Esophagus muscularis mucosa (tissue), 3 donors: ENCODE results near the gene CCT7.

Experiments used
- CTCF ChIP-seq, 3 experiments: fragments of 200-600 bp in 2 of 3; fragments of 450-650 bp in 1 of 3; sonication (generic) in 2 of 3; IDR thresholded peaks; one replicate each; pipeline ENCODE4 v1.5.1; 2017 to 2019; ENCODE audit warnings: antibody characterized with exemption in 3 of 3, mild to moderate bottlenecking in 2 of 3, moderate library complexity in 1 of 3
- POLR2A ChIP-seq: fragments of 450-650 bp; IDR thresholded peaks from one replicate; pipeline ENCODE4 v1.6.1; 2017; ENCODE audit warnings: antibody characterized with exemption, moderate library complexity, mild to moderate bottlenecking, low read depth
- POLR2AphosphoS5 ChIP-seq, 2 donors: sonication (generic); formaldehyde crosslinking; IDR thresholded peaks; one replicate each; pipeline ENCODE4 v1.6.1; 2017; ENCODE audit warnings: antibody characterized with exemption in 2 of 2

DNA sequence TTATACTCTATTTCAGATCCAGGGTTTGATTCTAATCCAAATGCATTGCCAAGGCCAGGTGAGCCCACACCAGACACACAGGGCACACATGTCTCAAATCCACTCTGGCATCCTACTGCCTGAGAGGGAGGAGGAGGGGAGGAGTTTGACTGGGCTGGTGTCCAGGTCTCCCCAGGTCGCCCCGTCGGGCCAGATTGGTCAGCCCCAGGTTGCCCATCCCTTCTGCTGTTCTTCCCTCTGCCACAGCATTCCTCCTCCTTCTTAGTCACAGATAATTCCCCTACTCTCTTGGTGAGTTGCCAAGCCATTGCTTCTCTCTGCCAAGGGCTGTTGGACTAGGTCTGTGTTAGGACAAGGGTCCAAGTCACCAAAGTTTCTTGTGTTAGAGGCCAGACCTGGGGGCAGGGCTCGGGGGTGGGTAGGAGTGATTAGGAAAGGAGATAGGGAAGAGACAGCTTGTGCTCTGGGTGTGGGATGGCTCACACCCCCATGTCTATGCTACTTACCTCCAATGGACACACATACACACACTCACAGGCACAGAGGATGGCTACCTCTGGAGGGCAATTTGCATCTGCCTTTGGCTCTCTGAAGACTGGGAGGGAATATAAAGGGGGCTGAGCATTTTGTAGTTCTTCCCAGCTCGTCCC lies 61.8 kb downstream of the CCT7 start:
- TF ChIP-seq CTCF (IDR thresholded peaks at IDR 0.05) (no peak), POLR2A (no peak), POLR2AphosphoS5 (IDR thresholded peaks at IDR 0.05) (no peak)
